Type B pancreatic cell (in vitro differentiated cells): Measurements from ENCODE around the gene B9D1. TPM values are rescaled to one million over a fixed set of nuclear protein-coding genes. Genes with fewer than 3 reads are reported as not detected.
A peak's percentile ranks its signal among the peaks of the same experiment; 100 is the strongest.

Source experiments
- DNase-seq: peaks from one replicate; pipeline ENCODE4 v3.0.0; 2021; ENCODE audit warnings: mixed read lengths; ENCODE audit not compliant: unreplicated experiment; ENCODE audit errors: extremely low spot score
- H3K27ac Mint-ChIP-seq: 2 replicates; pipeline ENCODE4 v1.8.0; 2021; ENCODE audit warnings: mild to moderate bottlenecking, mixed read lengths
- H3K27me3 Mint-ChIP-seq: 2 replicates; pipeline ENCODE4 v1.8.0; 2021; ENCODE audit warnings: mixed read lengths
- H3K36me3 Mint-ChIP-seq: 2 replicates; pipeline ENCODE4 v1.8.0; 2021; ENCODE audit warnings: mixed read lengths
- H3K4me1 Mint-ChIP-seq: one replicate; pipeline ENCODE4 v1.8.0; 2021; ENCODE audit warnings: mixed read lengths; ENCODE audit not compliant: unreplicated experiment
- H3K4me3 Mint-ChIP-seq: 2 replicates; pipeline ENCODE4 v1.8.0; 2021; ENCODE audit warnings: mild to moderate bottlenecking, mixed read lengths
- H3K9me3 Mint-ChIP-seq: 2 replicates; pipeline ENCODE4 v1.8.0; 2021; ENCODE audit warnings: mixed read lengths
- total RNA-seq: library from RNA; stranded (reverse); gene quantifications from 2 replicates; pipeline ENCODE4 v1.2.1, GENCODE V29; 2021; ENCODE audit warnings: low replicate concordance
- TF ChIP-seq, protein P1 (sequence below): fragments of 200-600 bp; sonication (generic); conservative IDR thresholded peaks from 2 replicates; pipeline ENCODE4 v1.5.0; 2021; ENCODE audit warnings: antibody characterized with exemption, mild to moderate bottlenecking

The B9D1 gene
- total RNA-seq, 1 donor from 2014 or later: 23.2 TPM

DNA sequence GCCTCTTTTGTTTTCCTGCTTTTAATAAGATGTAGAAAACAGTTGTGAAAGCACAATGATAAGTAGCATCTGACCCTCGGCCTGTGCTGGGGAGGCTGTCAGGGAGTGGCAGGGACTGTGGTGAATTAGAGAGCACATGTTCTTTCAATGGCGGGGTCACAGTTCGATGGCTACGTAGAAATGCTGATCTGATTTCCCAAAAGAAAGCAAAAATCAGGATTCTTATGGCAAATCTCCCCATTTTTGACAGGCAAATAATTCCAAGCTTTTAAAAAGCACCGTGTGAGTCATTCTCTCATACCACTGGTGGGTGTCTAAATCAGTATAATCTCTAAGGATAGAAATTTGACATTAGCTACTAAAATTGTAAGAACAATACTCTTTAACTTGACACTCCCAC, 11.6 kb upstream of the B9D1 start:
- Mint-ChIP-seq H3K36me3 (no peaks in the 10 kb centered on the region), H3K9me3 (no peaks in the 10 kb centered on the region), H3K4me1 (peaks cover 19% of the 10 kb centered on the region), H3K27me3 (no peaks in the 10 kb centered on the region), H3K27ac (peak overlapping the region; percentile 51), H3K4me3 (no peak overlapping the region)
- no peak for DNase-seq
- TF ChIP-seq, protein P1, sequence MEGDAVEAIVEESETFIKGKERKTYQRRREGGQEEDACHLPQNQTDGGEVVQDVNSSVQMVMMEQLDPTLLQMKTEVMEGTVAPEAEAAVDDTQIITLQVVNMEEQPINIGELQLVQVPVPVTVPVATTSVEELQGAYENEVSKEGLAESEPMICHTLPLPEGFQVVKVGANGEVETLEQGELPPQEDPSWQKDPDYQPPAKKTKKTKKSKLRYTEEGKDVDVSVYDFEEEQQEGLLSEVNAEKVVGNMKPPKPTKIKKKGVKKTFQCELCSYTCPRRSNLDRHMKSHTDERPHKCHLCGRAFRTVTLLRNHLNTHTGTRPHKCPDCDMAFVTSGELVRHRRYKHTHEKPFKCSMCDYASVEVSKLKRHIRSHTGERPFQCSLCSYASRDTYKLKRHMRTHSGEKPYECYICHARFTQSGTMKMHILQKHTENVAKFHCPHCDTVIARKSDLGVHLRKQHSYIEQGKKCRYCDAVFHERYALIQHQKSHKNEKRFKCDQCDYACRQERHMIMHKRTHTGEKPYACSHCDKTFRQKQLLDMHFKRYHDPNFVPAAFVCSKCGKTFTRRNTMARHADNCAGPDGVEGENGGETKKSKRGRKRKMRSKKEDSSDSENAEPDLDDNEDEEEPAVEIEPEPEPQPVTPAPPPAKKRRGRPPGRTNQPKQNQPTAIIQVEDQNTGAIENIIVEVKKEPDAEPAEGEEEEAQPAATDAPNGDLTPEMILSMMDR: no peak

DNA sequence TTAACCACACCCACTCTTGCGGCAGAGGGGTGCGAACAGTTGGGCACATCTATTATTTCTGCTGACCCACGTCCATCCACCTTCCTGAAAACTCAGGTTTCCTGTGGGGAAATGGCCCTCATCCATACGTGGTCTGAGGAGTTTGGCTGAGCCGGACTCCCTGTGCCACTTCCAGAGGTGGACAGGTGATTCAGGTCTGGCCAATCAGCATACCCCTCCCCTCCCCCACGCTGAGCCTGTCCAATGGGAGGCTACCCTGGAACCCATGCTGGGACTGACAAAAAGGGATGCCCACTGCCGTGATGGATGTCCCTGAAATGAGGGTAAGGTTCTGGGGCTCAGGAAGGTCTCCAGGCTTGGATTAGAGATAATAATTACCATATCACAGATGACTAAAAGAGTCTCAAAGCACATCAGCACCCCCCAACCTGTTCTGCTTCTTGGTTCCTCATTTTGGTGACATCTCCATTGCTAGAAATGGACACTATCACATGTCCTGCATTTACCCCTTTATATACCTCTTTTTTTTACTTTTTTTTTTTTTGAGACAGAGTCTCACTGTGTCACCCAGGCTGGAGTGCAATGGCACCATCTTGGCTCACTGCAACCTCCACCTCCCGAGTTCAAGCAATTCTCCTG, 10.5 kb upstream of the B9D1 start:
- no peaks in the 10 kb centered on the region for H3K36me3 Mint-ChIP-seq
- no peaks in the 10 kb centered on the region for H3K9me3 Mint-ChIP-seq
- DNase-seq: no peak
- H3K27me3 Mint-ChIP-seq: no peaks in the 10 kb centered on the region
- TF ChIP-seq, protein P1: no peak
- H3K4me1 Mint-ChIP-seq: peaks cover 19% of the 10 kb centered on the region
- H3K4me3 Mint-ChIP-seq: no peak overlapping the region
- no peak overlapping the region for H3K27ac Mint-ChIP-seq

DNA sequence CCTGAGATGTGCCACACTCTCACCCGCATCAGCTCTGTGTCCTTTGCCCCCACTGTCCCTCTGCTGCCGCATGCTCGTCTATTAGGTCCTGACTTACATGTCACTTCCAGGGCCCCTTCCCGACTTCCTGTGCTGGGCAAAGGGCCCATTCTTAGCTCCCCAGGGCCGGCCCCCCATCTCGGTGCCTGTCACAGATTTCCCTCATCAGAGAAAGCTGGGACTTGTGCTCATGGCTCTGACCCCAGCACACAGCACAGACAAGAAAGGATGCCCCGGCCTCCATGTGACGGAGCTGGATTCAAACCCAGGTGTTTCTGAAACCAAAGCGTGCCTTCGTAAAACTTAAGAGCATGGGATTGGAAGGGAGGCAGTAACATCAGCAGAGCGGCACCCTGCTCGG, 9.9 kb upstream of the B9D1 start:
- no peak overlapping the region for H3K27ac Mint-ChIP-seq
- H3K36me3 Mint-ChIP-seq: no peaks in the 10 kb centered on the region
- H3K4me3 Mint-ChIP-seq: no peak overlapping the region
- H3K9me3 Mint-ChIP-seq: no peaks in the 10 kb centered on the region
- TF ChIP-seq, protein P1: no peak
- H3K27me3 Mint-ChIP-seq: no peaks in the 10 kb centered on the region
- H3K4me1 Mint-ChIP-seq: peaks cover 19% of the 10 kb centered on the region
- no peak for DNase-seq

DNA sequence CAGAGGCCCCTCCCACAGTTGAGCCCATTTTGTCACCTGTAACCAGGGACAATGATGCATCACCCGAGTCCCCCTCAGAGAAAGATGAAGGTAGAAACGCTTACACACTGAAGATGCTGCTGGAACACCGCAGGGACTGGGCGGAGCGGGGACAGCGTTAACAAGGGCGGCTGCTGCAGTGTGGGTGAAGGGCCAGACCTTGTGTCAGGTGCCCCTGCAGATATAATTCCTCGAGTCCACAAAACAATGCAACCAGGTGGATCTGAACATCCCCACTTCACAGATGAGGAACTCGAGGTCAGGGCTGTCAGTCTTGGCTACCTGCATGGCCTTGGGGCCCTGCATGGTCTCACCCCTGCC, 9.5 kb upstream of the B9D1 start:
- H3K27me3 Mint-ChIP-seq: no peaks in the 10 kb centered on the region
- DNase-seq: no peak
- peaks cover 16% of the 10 kb centered on the region for H3K4me1 Mint-ChIP-seq
- H3K36me3 Mint-ChIP-seq: no peaks in the 10 kb centered on the region
- H3K4me3 Mint-ChIP-seq: no peak overlapping the region
- H3K27ac Mint-ChIP-seq: no peak overlapping the region
- H3K9me3 Mint-ChIP-seq: no peaks in the 10 kb centered on the region
- TF ChIP-seq, protein P1: no peak

DNA sequence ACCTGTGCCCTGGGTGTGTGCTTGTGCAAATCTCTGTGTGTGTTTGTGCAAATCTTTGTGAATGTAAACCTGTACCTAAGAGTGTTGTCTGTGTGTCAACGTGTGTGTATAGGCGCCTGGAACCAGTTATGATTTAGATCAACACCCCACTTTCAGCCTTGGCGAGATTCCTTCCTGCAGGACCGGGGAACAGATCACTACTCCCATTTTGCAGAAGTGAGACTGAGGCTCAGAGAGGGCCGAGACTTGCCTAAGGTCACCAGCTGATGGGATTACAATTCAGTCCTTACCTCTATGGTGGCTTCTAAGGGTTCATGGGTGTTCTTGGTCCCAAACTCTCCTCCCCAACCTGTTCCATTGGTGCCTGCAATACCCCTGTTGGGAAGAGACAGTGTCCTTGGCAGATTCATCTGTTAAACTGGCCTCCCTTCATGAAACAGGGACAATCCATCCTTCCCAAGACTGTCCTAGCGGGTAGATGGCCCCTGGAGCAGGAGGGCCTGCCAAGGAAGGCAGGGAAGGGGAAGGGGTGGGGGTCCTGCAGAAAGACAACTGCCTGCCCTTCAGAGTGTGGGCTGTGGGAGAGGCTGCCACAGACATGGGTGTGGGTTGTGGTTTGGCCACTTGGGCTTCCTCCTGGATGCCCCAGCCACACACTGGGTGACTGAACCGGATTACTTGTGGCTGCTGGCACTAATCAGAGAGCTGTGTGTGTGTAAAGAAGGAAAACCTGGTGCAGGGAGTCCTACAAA, 8.9 kb upstream of the B9D1 start:
- H3K9me3 Mint-ChIP-seq: no peaks in the 10 kb centered on the region
- TF ChIP-seq, protein P1: no peak
- DNase-seq: no peak
- H3K36me3 Mint-ChIP-seq: no peaks in the 10 kb centered on the region
- peaks cover 12% of the 10 kb centered on the region for H3K4me1 Mint-ChIP-seq
- H3K4me3 Mint-ChIP-seq: no peak overlapping the region
- H3K27me3 Mint-ChIP-seq: no peaks in the 10 kb centered on the region
- H3K27ac Mint-ChIP-seq: peak overlapping the region; percentile 24
